ENCODE measurements around the gene HID1. TPM values are rescaled to one million over a fixed set of nuclear protein-coding genes. Genes with fewer than 3 reads are reported as not detected.

The HID1 gene
- total RNA-seq, 1 experiment from 2014 or later: 43.8 TPM

DNA sequence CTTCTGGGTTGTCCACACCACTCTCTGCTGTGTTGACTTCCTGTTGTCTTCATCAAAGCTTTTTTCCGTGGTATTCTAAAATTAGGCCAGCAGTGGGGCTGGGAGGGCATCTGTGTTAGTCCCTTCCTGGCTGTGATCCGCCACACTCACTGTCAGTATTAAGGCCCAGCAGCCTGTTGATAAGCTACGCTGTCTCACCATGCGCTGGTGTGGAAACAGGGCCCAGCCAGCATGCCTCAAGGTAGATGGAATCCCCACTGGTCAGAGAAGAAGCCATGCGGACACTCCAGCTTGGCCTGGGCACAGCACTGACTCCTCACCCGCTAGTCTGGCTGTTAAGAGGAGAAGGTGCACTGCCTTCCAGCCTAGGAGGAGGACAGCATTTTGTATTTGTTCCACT, 26.2 kb upstream of the HID1 start:
- no TSS peak for BruUV-seq (replicated peaks)
- intact Hi-C loops (cut with micrococcal nuclease): no loop called here
- Histone ChIP-seq H3K4me2 (ENCODE audit: low read length) (no peak overlapping the region), H3K36me3 (ENCODE audit: control insufficient read depth in 1 of 2, insufficient read depth in 2 of 2, low read length in 2 of 2) (peaks cover 7 to 19% of the 10 kb centered on the region in 2 experiments; a peak in 2 of 4 replicates), H3K9ac (ENCODE audit: low read length) (no peak overlapping the region), H4K20me1 (ENCODE audit: insufficient read depth) (no peaks in the 10 kb centered on the region), H3K4me3 (replicated peaks in 1 of 2; ENCODE audit: low read depth in 1 of 2, low read length in 2 of 2) (no peak overlapping the region), H3K27me3 (ENCODE audit: insufficient read depth, low read length) (no peaks in the 10 kb centered on the region), H3K4me1 (ENCODE audit: control insufficient read depth in 1 of 2, insufficient read depth in 2 of 2, low read length in 2 of 2) (peaks cover 0 to 5% of the 10 kb centered on the region in 2 experiments; a peak in 2 of 4 replicates), H3K9me3 (ENCODE audit: control insufficient read depth in 1 of 2, insufficient read depth in 1 of 2, low read depth in 1 of 2, low read length in 2 of 2) (no peaks in the 10 kb centered on the region), H2AFZ (ENCODE audit: low read depth, low read length, poor library complexity, severe bottlenecking) (no peak overlapping the region), H3K79me2 (ENCODE audit: insufficient read depth, low read length) (0 out of 2 replicates have a peak, but pooled peaks cover 4% of the 10 kb centered on the region), H3K27ac (ENCODE audit: low read depth, low read length) (no peak overlapping the region), H3K9me2 (ENCODE audit: insufficient read depth) (no peaks in the 10 kb centered on the region)
- TF ChIP-seq CBX3 (IDR thresholded peaks at IDR 0.05; ENCODE audit: low read depth) (no peak), ZFX (IDR thresholded peaks at IDR 0.05) (no peak), ELF1 (IDR thresholded peaks at IDR 0.05; ENCODE audit: borderline replicate concordance, low read depth) (no peak), FOSL1 (IDR thresholded peaks at IDR 0.05; ENCODE audit: low read depth) (no peak), EGR1 (IDR thresholded peaks at IDR 0.05; ENCODE audit: low read depth) (no peak), CEBPB (IDR thresholded peaks at IDR 0.05; ENCODE audit: low read depth) (no peak), SIN3A (IDR thresholded peaks at IDR 0.05; ENCODE audit: low read depth) (no peak), TCF7L2 (IDR thresholded peaks at IDR 0.05; ENCODE audit: borderline replicate concordance, extremely low read depth, insufficient read depth, insufficient read length) (no peak), EZH2 (IDR thresholded peaks at IDR 0.05) (no peak)
- TF ChIP-seq, protein P1, sequence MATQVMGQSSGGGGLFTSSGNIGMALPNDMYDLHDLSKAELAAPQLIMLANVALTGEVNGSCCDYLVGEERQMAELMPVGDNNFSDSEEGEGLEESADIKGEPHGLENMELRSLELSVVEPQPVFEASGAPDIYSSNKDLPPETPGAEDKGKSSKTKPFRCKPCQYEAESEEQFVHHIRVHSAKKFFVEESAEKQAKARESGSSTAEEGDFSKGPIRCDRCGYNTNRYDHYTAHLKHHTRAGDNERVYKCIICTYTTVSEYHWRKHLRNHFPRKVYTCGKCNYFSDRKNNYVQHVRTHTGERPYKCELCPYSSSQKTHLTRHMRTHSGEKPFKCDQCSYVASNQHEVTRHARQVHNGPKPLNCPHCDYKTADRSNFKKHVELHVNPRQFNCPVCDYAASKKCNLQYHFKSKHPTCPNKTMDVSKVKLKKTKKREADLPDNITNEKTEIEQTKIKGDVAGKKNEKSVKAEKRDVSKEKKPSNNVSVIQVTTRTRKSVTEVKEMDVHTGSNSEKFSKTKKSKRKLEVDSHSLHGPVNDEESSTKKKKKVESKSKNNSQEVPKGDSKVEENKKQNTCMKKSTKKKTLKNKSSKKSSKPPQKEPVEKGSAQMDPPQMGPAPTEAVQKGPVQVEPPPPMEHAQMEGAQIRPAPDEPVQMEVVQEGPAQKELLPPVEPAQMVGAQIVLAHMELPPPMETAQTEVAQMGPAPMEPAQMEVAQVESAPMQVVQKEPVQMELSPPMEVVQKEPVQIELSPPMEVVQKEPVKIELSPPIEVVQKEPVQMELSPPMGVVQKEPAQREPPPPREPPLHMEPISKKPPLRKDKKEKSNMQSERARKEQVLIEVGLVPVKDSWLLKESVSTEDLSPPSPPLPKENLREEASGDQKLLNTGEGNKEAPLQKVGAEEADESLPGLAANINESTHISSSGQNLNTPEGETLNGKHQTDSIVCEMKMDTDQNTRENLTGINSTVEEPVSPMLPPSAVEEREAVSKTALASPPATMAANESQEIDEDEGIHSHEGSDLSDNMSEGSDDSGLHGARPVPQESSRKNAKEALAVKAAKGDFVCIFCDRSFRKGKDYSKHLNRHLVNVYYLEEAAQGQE (IDR thresholded peaks at IDR 0.05; ENCODE audit: low read depth): no peak
- ATAC-seq: no peak
- POLR2A ChIA-PET: no interaction called here
- DNase-seq (ENCODE audit: low read depth, low spot score): no peak
- RAD21 ChIA-PET (ENCODE audit: low non-redundant PET in 1 of 2, low total read pairs in 2 of 2, uncharacterized antibody in 2 of 2, unreplicated experiment in 2 of 2): no interaction called here
- CTCF ChIA-PET: interaction anchor here (1.5 kb wide), 1 partner anchor 37 kb away, joined by 4 read pairs; no protein-coding TSS in a partner anchor
